GM23248 (cell line): ENCODE data around the gene PANX1.

Source experiments
- EZH2 ChIP-seq: fragments of 200-600 bp; sonication (generic); IDR thresholded peaks from 2 replicates; pipeline ENCODE4 v1.6.1; 2018; ENCODE audit warnings: antibody characterized with exemption, mild to moderate bottlenecking; ENCODE audit not compliant: insufficient read depth, poor library complexity, severe bottlenecking
- EZH2phosphoT487 ChIP-seq: fragments of 200-600 bp; sonication (generic); IDR thresholded peaks from 2 replicates; pipeline ENCODE4 v1.6.1; 2018; ENCODE audit warnings: antibody characterized with exemption, moderate library complexity, mild to moderate bottlenecking, low read depth; ENCODE audit not compliant: insufficient read depth

- TF ChIP-seq EZH2 = no peak
- TF ChIP-seq EZH2phosphoT487 = no peak
Measured at GRCh38 chr11:94179696-94180095, 51.1 kb downstream of the PANX1 start.
